Gastroesophageal sphincter (tissue), 4 donors: ENCODE results near the gene ZNF580. TPM values are rescaled to one million over a fixed set of nuclear protein-coding genes. Genes with fewer than 3 reads are reported as not detected.

Experiments
- ATAC-seq: fragments of 150-250 bp; one replicate; pipeline ENCODE4 v1.9.1; 2016; ENCODE audit warnings: mild to moderate bottlenecking, moderate library complexity
- H3K27ac ChIP-seq, 4 donors: fragments of 200-600 bp; sonication (generic) in 3 of 4; 1 replicate in 3 of 4; 2 replicates in 1 of 4; pipeline ENCODE4 v1.5.1; 2016 to 2019
- H3K27me3 ChIP-seq: fragments of 200-600 bp; sonication (generic); one replicate; pipeline ENCODE4 v1.5.1; 2019
- H3K36me3 ChIP-seq, 2 donors: fragments of 200-600 bp; sonication (generic); one replicate each; pipeline ENCODE4 v1.5.1; 2019; ENCODE audit warnings: control low read depth in 1 of 2
- H3K4me1 ChIP-seq, 3 donors: fragments of 200-600 bp; sonication (generic); 1 replicate in 2 of 3; 2 replicates in 1 of 3; pipeline ENCODE4 v1.5.1; 2016 to 2019; ENCODE audit warnings: control low read depth in 2 of 3
- H3K4me3 ChIP-seq, 2 donors: fragments of 200-600 bp; sonication (generic); one replicate each; pipeline ENCODE4 v1.5.1; 2019; ENCODE audit warnings: mild to moderate bottlenecking in 1 of 2, moderate library complexity in 1 of 2
- H3K9me3 ChIP-seq, 3 donors: fragments of 200-600 bp; sonication (generic); one replicate each; pipeline ENCODE4 v1.5.1; 2017 to 2019; ENCODE audit warnings: control low read depth in 2 of 3
- CTCF ChIP-seq, 4 experiments: fragments of 200-600 bp in 2 of 4; fragments of 450-650 bp in 2 of 4; sonication (generic) in 1 of 4; IDR thresholded peaks; one replicate each; pipeline ENCODE4 v1.5.1; 2017 to 2019; ENCODE audit warnings: antibody characterized with exemption in 4 of 4, mild to moderate bottlenecking in 2 of 4, moderate library complexity in 2 of 4
- EP300 ChIP-seq: sonication (generic); formaldehyde crosslinking; IDR thresholded peaks from one replicate; pipeline ENCODE4 v1.6.1; 2017; ENCODE audit warnings: antibody characterized with exemption, mild to moderate bottlenecking
- POLR2A ChIP-seq, 2 donors: fragments of 450-650 bp; IDR thresholded peaks; one replicate each; pipeline ENCODE4 v1.6.1; 2017; ENCODE audit warnings: antibody characterized with exemption in 2 of 2, mild to moderate bottlenecking in 2 of 2, moderate library complexity in 1 of 2
- POLR2AphosphoS5 ChIP-seq: sonication (generic); formaldehyde crosslinking; IDR thresholded peaks from one replicate; pipeline ENCODE4 v1.6.1; 2017; ENCODE audit warnings: antibody characterized with exemption
- WGBS, 2 donors: methylation state at CpG; one replicate each; pipeline ENCODE4 v1.1.5; 2018; ENCODE audit warnings: low coverage in 1 of 2; 5-methylcytosine and 5-hydroxymethylcytosine counted together
- total RNA-seq, 4 donors: library from RNA; depleted of rRNA; stranded (reverse); fragments of >200 nt; gene quantifications; one replicate each; pipeline ENCODE4 v1.1.0, GENCODE V29; 2016

ZNF580 gene
- total RNA-seq, 4 donors from 2014 or later, result 28.9 to 44.1 (median 35.2) TPM

- H3K4me1 ChIP-seq, result peaks cover 0 to 69% (median 25%) of the 10 kb centered on the region in 3 donors
- peak overlapping the region; percentile 41 to 95 (median 92) for H3K27ac ChIP-seq
- peak overlapping the region; percentile 72 to 98 for H3K4me3 ChIP-seq
- no peak for TF ChIP-seq POLR2AphosphoS5
- no peak for TF ChIP-seq POLR2A (IDR thresholded peaks at IDR 0.05)
- no peak for TF ChIP-seq CTCF (IDR thresholded peaks at IDR 0.05)
- no peak for TF ChIP-seq EP300
- H3K27me3 ChIP-seq, result no peaks in the 10 kb centered on the region
- H3K36me3 ChIP-seq, result peaks cover 0 to 65% of the 10 kb centered on the region in 2 donors
- ATAC-seq, result no peak
- no peaks in the 10 kb centered on the region for H3K9me3 ChIP-seq
- 17 to 20% methylated on average over 9 to 11 of the region's 17 CpGs for WGBS, 2 donors
Observed at GRCh38 chr19:55674459-55674840, 33.6 kb downstream of the ZNF580 start.

DNA sequence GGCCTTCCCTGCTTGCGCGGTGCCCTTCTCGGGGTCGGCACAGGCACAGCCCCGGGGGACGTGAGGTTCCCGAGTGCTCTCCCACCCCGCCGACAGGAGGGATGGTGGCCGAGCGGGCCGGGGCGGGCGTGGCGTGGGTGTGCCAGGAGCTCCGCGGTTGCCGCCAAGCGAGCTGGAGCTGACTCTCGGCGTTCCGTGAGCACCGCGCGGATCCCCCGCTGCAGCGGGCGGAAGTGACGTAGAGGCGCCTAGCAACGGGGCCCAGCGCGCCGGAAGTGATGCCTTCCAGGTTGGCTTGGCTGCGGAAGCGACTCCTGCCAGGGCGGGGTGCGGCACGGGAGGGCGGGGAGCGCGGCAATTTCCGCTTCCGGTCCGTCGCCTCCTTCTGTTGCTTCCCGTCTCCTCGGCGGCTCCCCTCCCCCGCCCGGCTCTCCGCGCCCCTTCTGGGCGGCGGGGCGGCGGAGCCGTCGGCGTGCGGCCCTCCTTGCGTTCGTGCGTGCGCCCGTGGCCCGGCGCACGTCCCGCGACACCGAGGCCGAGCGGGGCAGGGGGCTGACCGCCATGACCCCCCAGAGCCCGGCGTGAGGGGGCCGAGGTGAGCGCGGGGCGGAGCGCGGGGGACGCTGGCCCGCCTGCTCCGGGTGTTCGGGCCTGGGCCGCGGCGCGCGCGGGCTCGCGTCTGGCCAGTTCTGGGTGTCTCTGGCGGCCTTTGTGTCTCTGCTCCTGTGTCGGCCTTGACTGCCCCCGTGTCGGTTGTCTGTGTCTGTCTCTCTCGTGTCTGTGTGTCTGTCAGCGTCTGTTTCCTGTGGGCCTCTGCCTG lies 34.2 kb downstream of the ZNF580 start, which contains the start of gene EPN1:
Gene EPN1 (plus strand): TSS at position 386 of the 820 bp plus-strand sequence. CDS start 3,402 bp downstream, outside the sequence.
- Histone ChIP-seq H3K27ac (peak within 1 kb of the TSS; percentile 56 to 95 (median 92)), H3K4me3 (peak within 1 kb of the TSS; percentile 72 to 98), H3K27me3 (no peaks in the 10 kb centered on the region), H3K9me3 (no peaks in the 10 kb centered on the region), H3K4me1 (peaks cover 0 to 75% (median 25%) of the 10 kb centered on the region in 3 donors), H3K36me3 (peaks cover 0 to 65% of the 10 kb centered on the region in 2 donors)
- TF ChIP-seq POLR2A (IDR thresholded peaks at IDR 0.05), result peak; percentile 39 to 54
- TF ChIP-seq POLR2AphosphoS5, result peak; percentile 83
- TF ChIP-seq CTCF (IDR thresholded peaks at IDR 0.05), result peak in 1 of 4 experiments; percentile 10
- TF ChIP-seq EP300, result no peak
- 0% methylated on average over 5 of the region's 101 CpGs; no CpG with 5 or more reads in 1 of the 2 donors for WGBS, 2 donors
- peak; percentile 97 for ATAC-seq

DNA sequence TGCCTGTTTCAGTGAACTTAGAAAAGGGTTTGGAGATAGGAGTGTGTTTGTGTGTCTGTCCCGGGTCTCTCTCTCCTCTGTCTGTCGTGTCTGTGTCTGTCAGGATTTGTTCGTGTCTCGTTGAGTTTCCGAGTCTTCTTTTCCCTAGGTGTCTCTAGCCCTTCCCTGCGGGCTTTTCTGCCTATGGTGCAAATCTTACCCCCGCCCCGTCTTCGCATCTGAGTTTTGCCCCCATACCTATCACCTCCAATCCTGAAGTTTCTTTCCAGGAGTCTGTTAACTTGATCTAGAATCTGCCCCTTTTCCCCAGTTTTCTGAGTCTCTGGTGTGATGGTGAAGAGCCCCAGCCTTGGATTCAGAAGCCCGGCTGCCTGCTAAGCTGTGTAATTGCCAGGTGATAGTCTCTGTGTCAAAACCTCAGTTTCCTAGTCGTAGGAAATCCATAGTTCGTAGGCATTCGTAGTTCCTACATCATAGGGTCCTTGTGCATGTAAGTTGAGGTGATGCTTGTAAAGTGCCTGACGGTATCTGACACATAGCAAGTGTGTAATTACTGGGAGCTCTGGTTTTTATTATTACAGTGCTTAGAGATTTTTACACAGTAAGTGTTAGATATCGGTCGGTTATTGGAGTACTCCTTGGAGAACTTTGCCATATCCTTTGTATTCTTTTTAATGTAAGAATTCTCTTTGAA lies 35.0 kb downstream of the ZNF580 start:
- H3K27me3 ChIP-seq, result no peaks in the 10 kb centered on the region
- peaks cover 0 to 78% (median 25%) of the 10 kb centered on the region in 3 donors for H3K4me1 ChIP-seq
- H3K36me3 ChIP-seq, result peaks cover 0 to 65% of the 10 kb centered on the region in 2 donors
- H3K27ac ChIP-seq, result peak overlapping the region; percentile 56 to 95 (median 92)
- peak overlapping the region; percentile 72 to 98 for H3K4me3 ChIP-seq
- TF ChIP-seq CTCF (IDR thresholded peaks at IDR 0.05) (no peak), POLR2AphosphoS5 (no peak), EP300 (no peak), POLR2A (IDR thresholded peaks at IDR 0.05) (no peak)
- no peaks in the 10 kb centered on the region for H3K9me3 ChIP-seq
- WGBS, 2 donors, result 14 to 25% methylated on average over 8 to 15 of the region's 16 CpGs
- no peak for ATAC-seq

GRCh38 chr19:55676383-55676782 lies 35.6 kb downstream of the ZNF580 start:
- no peak for ATAC-seq
- peaks cover 0 to 65% of the 10 kb centered on the region in 2 donors for H3K36me3 ChIP-seq
- no peaks in the 10 kb centered on the region for H3K9me3 ChIP-seq
- no peaks in the 10 kb centered on the region for H3K27me3 ChIP-seq
- no peak for TF ChIP-seq POLR2A (IDR thresholded peaks at IDR 0.05)
- no peak for TF ChIP-seq EP300
- TF ChIP-seq POLR2AphosphoS5, result no peak
- no peak for TF ChIP-seq CTCF (IDR thresholded peaks at IDR 0.05)
- H3K4me1 ChIP-seq, result peaks cover 0 to 78% (median 25%) of the 10 kb centered on the region in 3 donors
- H3K27ac ChIP-seq, result peak overlapping the region in 1 of 4 donors; percentile 34
- H3K4me3 ChIP-seq, result peak overlapping the region in 1 of 2 donors; percentile 98
- WGBS, 2 donors, result 50 to 80% methylated on average over 5 of the region's 5 CpGs
